Activated T-helper 17 cell treated with anti-CD3 and anti-CD28 coated beads, Interleukin-2, amount 50 U/mL, for 72 hours (primary cell): ENCODE data around the gene PRICKLE3. TPM values are rescaled to one million over a fixed set of nuclear protein-coding genes. Genes with fewer than 3 reads are reported as not detected.
"Not testable (repeated sequence)": the region's sequence is repeated elsewhere in the genome, so short reads cannot be mapped to it uniquely, and the experiment has no call there.

ENCODE experiments used
- ATAC-seq: fragments of 150-1000 bp; cut with Tn5 transposase; replicated peaks from 2 replicates; pipeline ENCODE4 v1.10.0; 2021; ENCODE audit warnings: mild to moderate bottlenecking, moderate library complexity
- H3K27ac Mint-ChIP-seq: one replicate; pipeline ENCODE4 v1.8.0; 2022; ENCODE audit warnings: mixed read lengths
- H3K27me3 Mint-ChIP-seq: one replicate; pipeline ENCODE4 v1.8.0; 2022; ENCODE audit warnings: mixed read lengths
- H3K36me3 Mint-ChIP-seq: one replicate; pipeline ENCODE4 v1.8.0; 2022; ENCODE audit warnings: low read depth, mild to moderate bottlenecking, mixed read lengths
- H3K4me1 Mint-ChIP-seq: one replicate; pipeline ENCODE4 v1.8.0; 2022; ENCODE audit warnings: mixed read lengths
- H3K4me3 Mint-ChIP-seq: one replicate; pipeline ENCODE4 v1.8.0; 2022; ENCODE audit warnings: mild to moderate bottlenecking, mixed read lengths
- H3K9me3 Mint-ChIP-seq: one replicate; pipeline ENCODE4 v1.8.0; 2022; ENCODE audit warnings: mixed read lengths
- total RNA-seq, 2 donors: library from RNA; stranded (reverse); gene quantifications; one replicate each; pipeline ENCODE4 v1.2.3, GENCODE V29; 2022

The PRICKLE3 gene
- total RNA-seq, 2 donors from 2014 or later, result 19.8 to 45.3 TPM

DNA sequence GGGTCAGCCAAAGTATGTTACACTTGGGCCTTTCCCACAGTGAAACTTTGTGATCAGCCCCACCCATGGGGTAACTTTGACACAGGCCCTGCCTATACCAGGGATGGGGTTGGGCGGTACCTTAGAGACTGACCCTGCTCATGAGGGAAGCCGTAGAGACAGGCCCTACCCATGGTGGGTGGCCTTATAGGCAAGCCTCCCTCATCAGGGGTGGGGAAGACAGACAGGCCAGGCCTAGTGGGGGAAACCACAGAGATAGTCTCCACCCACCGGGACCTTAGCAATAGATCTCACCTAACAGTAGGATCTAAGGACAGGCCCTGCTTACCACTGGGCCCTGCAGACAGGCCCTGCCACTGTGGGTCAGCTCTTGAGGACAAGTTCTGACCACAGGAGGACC, 7.6 kb downstream of the PRICKLE3 start:
- Mint-ChIP-seq H3K9me3 (no peaks in the 10 kb centered on the region), H3K27ac (no peak overlapping the region), H3K4me1 (peaks cover 14% of the 10 kb centered on the region), H3K4me3 (no peak overlapping the region), H3K36me3 (peaks cover 82% of the 10 kb centered on the region), H3K27me3 (no peaks in the 10 kb centered on the region)
- ATAC-seq, result no peak

DNA sequence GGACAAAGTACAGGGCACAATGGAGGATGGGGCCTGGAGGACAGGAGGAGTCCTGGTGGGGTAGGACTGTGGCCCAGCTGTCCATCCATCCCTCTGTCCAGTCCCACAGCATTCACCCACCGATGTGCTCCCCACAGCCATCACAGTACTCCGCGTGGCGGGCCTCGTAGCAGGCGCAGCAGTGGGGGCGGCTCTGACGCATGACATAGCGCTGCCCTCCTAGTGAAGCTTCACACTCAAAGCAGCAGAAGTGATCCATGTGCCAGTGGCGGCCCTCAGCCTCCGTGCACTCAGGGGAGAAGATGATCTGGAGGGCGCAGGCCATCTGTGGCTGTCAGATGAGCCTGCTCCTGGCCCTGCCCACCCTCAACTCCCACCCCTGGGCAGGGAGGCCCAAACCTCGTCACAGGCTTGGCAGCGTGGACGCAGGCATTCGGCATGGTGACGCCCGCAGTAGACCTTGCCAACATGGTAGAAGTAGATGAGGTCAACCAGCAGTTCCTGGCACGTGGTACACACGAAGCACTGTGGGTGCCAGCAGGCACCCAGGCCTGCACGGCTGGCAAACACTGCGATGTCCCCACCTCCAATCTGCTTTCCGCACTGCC, 8.2 kb downstream of the PRICKLE3 start:
- H3K36me3 Mint-ChIP-seq, result peaks cover 82% of the 10 kb centered on the region
- peaks cover 14% of the 10 kb centered on the region for H3K4me1 Mint-ChIP-seq
- no peaks in the 10 kb centered on the region for H3K27me3 Mint-ChIP-seq
- ATAC-seq, result no peak
- no peak overlapping the region for H3K27ac Mint-ChIP-seq
- no peak overlapping the region for H3K4me3 Mint-ChIP-seq
- no peaks in the 10 kb centered on the region for H3K9me3 Mint-ChIP-seq

- H3K4me1 Mint-ChIP-seq, result peaks cover 14% of the 10 kb centered on the region
- ATAC-seq, result peak; percentile 45
- peaks cover 82% of the 10 kb centered on the region for H3K36me3 Mint-ChIP-seq
- no peaks in the 10 kb centered on the region for H3K9me3 Mint-ChIP-seq
- no peaks in the 10 kb centered on the region for H3K27me3 Mint-ChIP-seq
- H3K27ac Mint-ChIP-seq, result no peak overlapping the region
- H3K4me3 Mint-ChIP-seq, result no peak overlapping the region
Measured at GRCh38 chrX:49177338-49177833, 8.8 kb downstream of the PRICKLE3 start.

- peaks cover 14% of the 10 kb centered on the region for H3K4me1 Mint-ChIP-seq
- H3K27ac Mint-ChIP-seq, result peak overlapping the region; percentile 81
- no peak overlapping the region for H3K4me3 Mint-ChIP-seq
- H3K36me3 Mint-ChIP-seq, result peaks cover 76% of the 10 kb centered on the region
- no peaks in the 10 kb centered on the region for H3K9me3 Mint-ChIP-seq
- H3K27me3 Mint-ChIP-seq, result no peaks in the 10 kb centered on the region
- ATAC-seq, result no peak
Measured at GRCh38 chrX:49176421-49177326, 9.5 kb downstream of the PRICKLE3 start.

DNA sequence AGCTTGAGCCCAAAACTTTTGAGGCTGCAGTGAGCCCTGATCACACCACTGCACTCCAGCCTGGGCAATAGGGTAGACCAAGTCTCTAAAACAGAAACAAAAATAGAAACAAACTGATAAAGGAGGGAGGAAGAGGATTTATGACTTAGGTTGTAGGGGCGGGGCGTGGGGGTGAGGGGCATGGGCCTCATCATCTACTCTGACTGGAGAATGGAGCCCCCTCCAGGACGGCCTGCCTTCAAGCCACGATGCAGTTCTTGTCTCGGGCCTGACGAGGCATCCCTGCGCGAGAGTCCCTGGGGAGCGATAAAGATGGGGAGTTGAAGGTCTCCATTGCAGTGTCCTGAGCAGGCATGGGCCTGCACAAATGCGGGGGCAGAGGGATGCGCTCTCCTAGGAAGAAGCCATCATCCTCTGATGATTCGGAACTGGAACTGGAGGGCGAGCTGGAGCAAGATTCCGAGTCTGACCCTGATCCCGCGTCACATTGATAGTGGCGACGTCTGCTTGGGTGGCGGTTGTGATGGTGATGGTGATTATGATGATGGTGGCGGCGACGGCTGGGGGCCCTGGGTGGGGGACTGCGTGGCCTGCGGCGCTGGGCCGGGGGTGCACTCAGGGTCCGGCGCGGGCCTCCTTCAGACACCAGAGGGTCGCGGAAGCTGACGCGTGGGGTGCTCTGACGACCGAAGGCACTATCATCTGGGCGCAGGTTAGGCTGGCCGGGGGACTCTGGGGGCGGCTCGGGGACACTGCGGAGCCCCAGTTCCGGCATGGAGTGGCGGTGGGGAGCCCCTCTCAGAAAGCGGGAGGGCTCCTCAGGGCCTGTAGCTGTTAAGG, 10.5 kb downstream of the PRICKLE3 start:
- Mint-ChIP-seq H3K36me3 (peaks cover 71% of the 10 kb centered on the region), H3K27ac (peak overlapping the region; percentile 81), H3K27me3 (no peaks in the 10 kb centered on the region), H3K4me1 (peaks cover 14% of the 10 kb centered on the region), H3K9me3 (no peaks in the 10 kb centered on the region), H3K4me3 (no peak overlapping the region)
- no peak for ATAC-seq

DNA sequence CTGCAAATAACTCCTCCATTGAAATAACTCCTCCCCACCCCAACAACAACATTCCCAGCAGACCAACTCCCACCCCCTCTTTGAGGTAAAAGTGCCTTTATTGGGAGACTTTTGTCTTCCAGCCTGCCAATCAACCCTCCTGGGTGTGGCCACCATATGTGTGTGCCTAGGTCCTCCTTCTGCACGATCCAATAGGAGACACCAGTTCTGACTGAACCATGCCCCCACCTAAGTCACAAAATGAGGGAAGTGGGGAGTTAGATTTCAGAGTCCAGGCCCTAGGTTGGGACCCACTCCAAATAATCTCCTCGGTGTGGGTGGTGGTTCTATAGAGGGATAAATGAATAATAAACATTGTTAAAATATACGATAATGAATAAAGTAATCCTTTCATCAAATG, 11.4 kb downstream of the PRICKLE3 start:
- ATAC-seq, result no peak
- H3K4me3 Mint-ChIP-seq, result peak overlapping the region; percentile 85
- no peak overlapping the region for H3K27ac Mint-ChIP-seq
- H3K36me3 Mint-ChIP-seq, result peaks cover 61% of the 10 kb centered on the region
- H3K27me3 Mint-ChIP-seq, result no peaks in the 10 kb centered on the region
- no peaks in the 10 kb centered on the region for H3K9me3 Mint-ChIP-seq
- H3K4me1 Mint-ChIP-seq, result peaks cover 14% of the 10 kb centered on the region

- Mint-ChIP-seq H3K4me1 (peaks cover 14% of the 10 kb centered on the region), H3K4me3 (peak overlapping the region; percentile 85), H3K36me3 (peaks cover 53% of the 10 kb centered on the region), H3K27ac (peak overlapping the region; percentile 87)
- not testable (repeated sequence) for H3K27me3 Mint-ChIP-seq, ATAC-seq, H3K9me3 Mint-ChIP-seq
Measured at GRCh38 chrX:49173544-49173943, 12.6 kb downstream of the PRICKLE3 start.

DNA sequence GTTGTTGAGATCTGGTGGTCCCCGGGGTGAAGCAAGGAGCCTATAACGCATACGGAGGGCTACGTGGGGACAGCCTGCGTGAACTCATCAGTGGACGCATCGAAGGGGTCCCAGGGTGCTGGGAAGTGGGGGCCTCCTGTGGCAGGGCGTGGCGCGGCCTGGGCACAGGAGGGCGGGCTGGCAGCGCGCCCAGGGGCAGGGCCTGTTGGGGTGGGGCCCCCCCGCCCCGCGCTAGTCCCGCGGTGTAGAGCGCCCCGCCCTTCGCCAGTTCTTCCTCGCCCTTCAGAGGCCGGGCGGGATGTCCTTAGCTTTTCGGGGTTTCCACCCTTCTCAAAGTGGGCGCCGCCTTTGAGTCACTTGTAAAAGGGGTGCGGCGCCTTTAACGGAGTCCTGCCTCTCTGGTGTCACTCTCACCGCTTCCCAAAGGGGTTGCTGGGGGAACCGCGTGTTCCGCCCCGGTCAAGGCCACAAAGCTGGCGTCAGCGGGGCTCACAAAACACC, 13.8 kb downstream of the PRICKLE3 start:
- peak overlapping the region; percentile 85 for H3K4me3 Mint-ChIP-seq
- H3K9me3 Mint-ChIP-seq, result no peaks in the 10 kb centered on the region
- peak; percentile 84 for ATAC-seq
- peaks cover 47% of the 10 kb centered on the region for H3K36me3 Mint-ChIP-seq
- peak overlapping the region; percentile 87 for H3K27ac Mint-ChIP-seq
- H3K4me1 Mint-ChIP-seq, result peaks cover 14% of the 10 kb centered on the region
- no peaks in the 10 kb centered on the region for H3K27me3 Mint-ChIP-seq

GRCh38 chrX:49171752-49172279, 14.4 kb downstream of the PRICKLE3 start, which contains the start of gene PLP2:
Gene PLP2, plus strand, starts transcription at chrX:49171898. Its CDS starts 103 bp downstream, at chrX:49172001.
- Mint-ChIP-seq H3K36me3 (peaks cover 45% of the 10 kb centered on the region), H3K4me3 (peak within 1 kb of the TSS; percentile 85), H3K27me3 (no peaks in the 10 kb centered on the region), H3K9me3 (no peaks in the 10 kb centered on the region), H3K27ac (peak within 1 kb of the TSS; percentile 87), H3K4me1 (peaks cover 14% of the 10 kb centered on the region)
- ATAC-seq, result peak; percentile 72

GRCh38 chrX:49167740-49168108, 18.4 kb downstream of the PRICKLE3 start:
- no peak for ATAC-seq
- Mint-ChIP-seq H3K4me1 (peaks cover 7% of the 10 kb centered on the region), H3K9me3 (no peaks in the 10 kb centered on the region), H3K4me3 (peak overlapping the region; percentile 94), H3K36me3 (peaks cover 4% of the 10 kb centered on the region), H3K27ac (peak overlapping the region; percentile 96), H3K27me3 (no peaks in the 10 kb centered on the region)

GRCh38 chrX:49166914-49167739, 19.0 kb downstream of the PRICKLE3 start:
- peaks cover 7% of the 10 kb centered on the region for H3K4me1 Mint-ChIP-seq
- ATAC-seq, result peak; percentile 49
- no peaks in the 10 kb centered on the region for H3K9me3 Mint-ChIP-seq
- H3K27me3 Mint-ChIP-seq, result no peaks in the 10 kb centered on the region
- H3K4me3 Mint-ChIP-seq, result peak overlapping the region; percentile 94
- H3K36me3 Mint-ChIP-seq, result no peaks in the 10 kb centered on the region
- peak overlapping the region; percentile 96 for H3K27ac Mint-ChIP-seq

- Mint-ChIP-seq H3K27ac (peak overlapping the region; percentile 96), H3K27me3 (no peaks in the 10 kb centered on the region), H3K4me3 (peak overlapping the region; percentile 94), H3K36me3 (no peaks in the 10 kb centered on the region), H3K9me3 (no peaks in the 10 kb centered on the region), H3K4me1 (peaks cover 7% of the 10 kb centered on the region)
- ATAC-seq, result peak; percentile 66
Measured at GRCh38 chrX:49165901-49166881, 20.0 kb downstream of the PRICKLE3 start.
